Esophagus (tissue), 2 donors: ENCODE measurements around the gene GRK5. TPM values are rescaled to one million over a fixed set of nuclear protein-coding genes. Genes with fewer than 3 reads are reported as not detected.

ENCODE experiments used
- H3K27ac ChIP-seq, 2 donors: one replicate each; pipeline ENCODE4 v1.5.1; 2013; ENCODE audit warnings: low read depth in 2 of 2, mild to moderate bottlenecking in 2 of 2, inconsistent platforms in 1 of 2, low read length in 1 of 2, moderate library complexity in 1 of 2
- H3K27me3 ChIP-seq, 2 donors: one replicate each; pipeline ENCODE4 v1.6.1; 2013; ENCODE audit warnings: low read length in 2 of 2, control low read depth in 1 of 2, mild to moderate bottlenecking in 1 of 2; ENCODE audit not compliant: insufficient read depth in 2 of 2, control insufficient read depth in 1 of 2
- H3K36me3 ChIP-seq, 2 donors: one replicate each; pipeline ENCODE4 v1.6.1; 2013; ENCODE audit warnings: low read length in 1 of 2; ENCODE audit not compliant: control insufficient read depth in 2 of 2, insufficient read depth in 2 of 2
- H3K4me1 ChIP-seq, 2 donors: one replicate each; pipeline ENCODE4 v1.6.1; 2013; ENCODE audit warnings: low read length in 1 of 2; ENCODE audit not compliant: control insufficient read depth in 2 of 2, insufficient read depth in 2 of 2
- H3K4me3 ChIP-seq, 2 donors: one replicate each; pipeline ENCODE4 v1.5.1; 2013; ENCODE audit warnings: low read length in 2 of 2, mild to moderate bottlenecking in 2 of 2, low read depth in 1 of 2, moderate library complexity in 1 of 2
- H3K9me3 ChIP-seq, 2 donors: one replicate each; pipeline ENCODE4 v1.6.1; 2013; ENCODE audit warnings: mild to moderate bottlenecking in 2 of 2, low read depth in 1 of 2, low read length in 1 of 2, moderate library complexity in 1 of 2; ENCODE audit not compliant: control insufficient read depth in 2 of 2, insufficient read depth in 1 of 2
- WGBS, 2 donors: extraction: QIAGEN DNeasy Blood & Tissue Kit; methylation state at CpG; one replicate each; pipeline ENCODE4 v1.1.7; 2013; 5-methylcytosine and 5-hydroxymethylcytosine counted together
- polyA plus RNA-seq, 2 donors: library from polyadenylated mRNA; stranded (reverse); fragments of 200-250 nt; gene quantifications; one replicate each; pipeline ENCODE4 v1.2.3, GENCODE V29; 2013
- donor health status: healthy with polysubstance abuse.
- donor health status: Bipolar disorder and iron deficiency.

Gene GRK5
- polyA plus RNA-seq, 2 donors = 3.1 to 5.2 TPM

- H3K27ac ChIP-seq = no peak overlapping the region
- peaks cover 0 to 2% of the 10 kb centered on the region in 2 donors for H3K36me3 ChIP-seq
- peaks cover 2 to 3% of the 10 kb centered on the region in 2 donors for H3K9me3 ChIP-seq
- H3K4me1 ChIP-seq = no peaks in the 10 kb centered on the region
- WGBS, 2 donors = 96 to 97% methylated on average over 10 of the region's 10 CpGs
- H3K27me3 ChIP-seq = no peaks in the 10 kb centered on the region
- no peak overlapping the region for H3K4me3 ChIP-seq
Observed at GRCh38 chr10:119361037-119361436, 153.7 kb downstream of the GRK5 start.

DNA sequence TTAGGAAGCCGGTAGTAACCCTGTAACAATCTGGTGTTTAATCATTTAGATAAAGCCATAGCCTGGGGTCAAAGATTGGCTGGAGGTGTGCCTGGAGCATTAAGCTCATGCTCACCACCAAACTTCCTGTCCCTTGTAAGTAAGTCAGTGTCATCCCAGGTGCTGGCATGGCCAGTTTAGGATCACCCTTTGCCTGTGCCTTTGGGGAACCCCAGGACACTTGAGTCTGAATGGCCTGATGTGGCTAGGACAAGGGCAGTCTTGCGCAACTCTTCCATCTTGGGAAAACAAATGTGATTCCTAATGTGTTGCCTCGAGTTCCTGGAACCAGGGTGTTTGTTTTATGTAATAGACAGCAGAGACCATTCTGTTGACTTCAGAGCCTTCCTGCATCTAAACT is 154.8 kb downstream of the GRK5 start:
- Histone ChIP-seq H3K36me3 (peaks cover 0 to 2% of the 10 kb centered on the region in 2 donors), H3K27me3 (no peaks in the 10 kb centered on the region), H3K4me3 (no peak overlapping the region), H3K4me1 (no peaks in the 10 kb centered on the region), H3K9me3 (no peaks in the 10 kb centered on the region), H3K27ac (no peak overlapping the region)
- WGBS, 2 donors = 56 to 60% methylated on average over 3 of the region's 3 CpGs

DNA sequence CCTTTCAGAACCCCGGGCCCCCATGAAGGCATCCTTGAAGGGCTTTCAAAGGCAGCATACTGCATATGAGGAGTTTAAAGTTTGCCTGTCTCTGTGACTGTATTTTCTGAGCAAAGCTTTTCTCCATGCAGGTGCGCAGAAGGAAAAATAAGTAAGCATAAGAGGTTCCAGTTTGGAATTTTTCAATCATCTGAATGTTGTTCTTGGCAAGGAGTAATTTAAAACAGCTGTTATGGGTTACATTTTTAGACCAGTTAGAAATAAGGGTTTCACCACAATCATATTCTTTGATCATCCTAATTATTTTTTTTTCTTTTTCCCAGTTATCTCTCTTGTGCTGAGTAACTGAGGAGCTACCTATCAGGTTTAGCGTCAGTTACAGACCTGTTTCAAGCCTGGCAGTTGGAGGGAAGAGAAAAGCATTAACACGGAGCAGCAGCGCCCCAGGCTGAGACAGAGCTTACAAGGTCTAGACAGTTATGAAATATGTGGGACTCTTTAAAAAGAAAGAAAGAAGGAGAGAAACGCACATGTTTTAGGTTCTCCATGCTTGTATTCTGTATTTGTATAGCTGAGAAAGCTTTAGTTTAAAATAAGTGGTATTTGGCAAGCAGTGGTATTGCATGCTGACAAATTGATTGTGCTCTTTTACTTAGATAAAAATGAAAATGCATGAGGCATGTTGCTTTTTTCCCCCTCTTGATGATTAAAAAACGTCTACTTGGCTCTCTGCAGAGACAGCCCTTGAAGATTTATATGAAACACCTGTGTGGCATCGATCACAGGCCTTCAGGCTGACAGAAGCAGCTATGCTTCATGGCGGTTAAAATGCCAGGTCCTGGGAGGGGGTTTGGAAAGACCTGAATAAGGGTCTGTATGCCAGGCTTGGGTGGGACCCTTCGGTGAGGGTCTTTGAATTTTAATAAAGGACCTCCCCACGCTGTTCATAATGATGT is 157.6 kb downstream of the GRK5 start:
- H3K27ac ChIP-seq = no peak overlapping the region
- 57 to 58% methylated on average over 11 of the region's 11 CpGs for WGBS, 2 donors
- H3K4me3 ChIP-seq = no peak overlapping the region
- no peaks in the 10 kb centered on the region for H3K9me3 ChIP-seq
- H3K27me3 ChIP-seq = no peaks in the 10 kb centered on the region
- H3K36me3 ChIP-seq = peaks cover 0 to 2% of the 10 kb centered on the region in 2 donors
- peaks cover 0 to 4% of the 10 kb centered on the region in 2 donors for H3K4me1 ChIP-seq

GRCh38 chr10:119365773-119366599 is 158.6 kb downstream of the GRK5 start:
- WGBS, 2 donors = 71 to 72% methylated on average over 12 of the region's 12 CpGs
- H3K27ac ChIP-seq = no peak overlapping the region
- no peaks in the 10 kb centered on the region for H3K27me3 ChIP-seq
- H3K36me3 ChIP-seq = peaks cover 0 to 2% of the 10 kb centered on the region in 2 donors
- H3K4me3 ChIP-seq = no peak overlapping the region
- no peaks in the 10 kb centered on the region for H3K9me3 ChIP-seq
- peaks cover 0 to 4% of the 10 kb centered on the region in 2 donors for H3K4me1 ChIP-seq

- 86 to 88% methylated on average over 21 of the region's 21 CpGs for WGBS, 2 donors
- Histone ChIP-seq H3K27ac (peak overlapping the region; percentile 5 to 69), H3K4me1 (peaks cover 0 to 4% of the 10 kb centered on the region in 2 donors), H3K9me3 (no peaks in the 10 kb centered on the region), H3K27me3 (no peaks in the 10 kb centered on the region), H3K36me3 (no peaks in the 10 kb centered on the region), H3K4me3 (no peak overlapping the region)
Observed at GRCh38 chr10:119367841-119368549, 160.6 kb downstream of the GRK5 start.

- no peaks in the 10 kb centered on the region for H3K36me3 ChIP-seq
- H3K4me1 ChIP-seq = peaks cover 0 to 4% of the 10 kb centered on the region in 2 donors
- WGBS, 2 donors = 74 to 81% methylated on average over 8 of the region's 8 CpGs
- H3K9me3 ChIP-seq = no peaks in the 10 kb centered on the region
- H3K27me3 ChIP-seq = no peaks in the 10 kb centered on the region
- H3K4me3 ChIP-seq = no peak overlapping the region
- peak overlapping the region in 1 of 2 donors; percentile 69 for H3K27ac ChIP-seq
Observed at GRCh38 chr10:119368581-119368980, 161.2 kb downstream of the GRK5 start.

- WGBS, 2 donors = 62 to 72% methylated on average over 21 of the region's 21 CpGs
- no peaks in the 10 kb centered on the region for H3K9me3 ChIP-seq
- H3K27me3 ChIP-seq = no peaks in the 10 kb centered on the region
- H3K4me3 ChIP-seq = no peak overlapping the region
- peaks cover 0 to 5% of the 10 kb centered on the region in 2 donors for H3K4me1 ChIP-seq
- no peaks in the 10 kb centered on the region for H3K36me3 ChIP-seq
- peak overlapping the region; percentile 69 for H3K27ac ChIP-seq
Observed at GRCh38 chr10:119368991-119369869, 161.9 kb downstream of the GRK5 start.

- Histone ChIP-seq H3K36me3 (no peaks in the 10 kb centered on the region), H3K4me3 (no peak overlapping the region), H3K27me3 (no peaks in the 10 kb centered on the region), H3K9me3 (no peaks in the 10 kb centered on the region), H3K27ac (peak overlapping the region; percentile 69), H3K4me1 (peaks cover 0 to 10% of the 10 kb centered on the region in 2 donors)
- 61 to 63% methylated on average over 16 of the region's 16 CpGs for WGBS, 2 donors
Observed at GRCh38 chr10:119370111-119370741, 162.9 kb downstream of the GRK5 start.
